Pulmonary artery endothelial cell (primary cell): ENCODE measurements around the gene TBL1XR1. TPM values are rescaled to one million over a fixed set of nuclear protein-coding genes. Genes with fewer than 3 reads are reported as not detected.
A peak's percentile ranks its signal among the peaks of the same experiment; 100 is the strongest.

Experiments
- DNase-seq: peaks from one replicate; pipeline ENCODE4 v3.0.0-alpha.2; 2011; ENCODE audit warnings: low read depth, low spot score
- total RNA-seq: library from RNA; depleted of rRNA; stranded (reverse); fragments of >200 nt; gene quantifications from 2 replicates; pipeline ENCODE4 v1.2.3, GENCODE V29; 2014

The TBL1XR1 gene
- 200 TPM in 2 replicates for total RNA-seq

DNA sequence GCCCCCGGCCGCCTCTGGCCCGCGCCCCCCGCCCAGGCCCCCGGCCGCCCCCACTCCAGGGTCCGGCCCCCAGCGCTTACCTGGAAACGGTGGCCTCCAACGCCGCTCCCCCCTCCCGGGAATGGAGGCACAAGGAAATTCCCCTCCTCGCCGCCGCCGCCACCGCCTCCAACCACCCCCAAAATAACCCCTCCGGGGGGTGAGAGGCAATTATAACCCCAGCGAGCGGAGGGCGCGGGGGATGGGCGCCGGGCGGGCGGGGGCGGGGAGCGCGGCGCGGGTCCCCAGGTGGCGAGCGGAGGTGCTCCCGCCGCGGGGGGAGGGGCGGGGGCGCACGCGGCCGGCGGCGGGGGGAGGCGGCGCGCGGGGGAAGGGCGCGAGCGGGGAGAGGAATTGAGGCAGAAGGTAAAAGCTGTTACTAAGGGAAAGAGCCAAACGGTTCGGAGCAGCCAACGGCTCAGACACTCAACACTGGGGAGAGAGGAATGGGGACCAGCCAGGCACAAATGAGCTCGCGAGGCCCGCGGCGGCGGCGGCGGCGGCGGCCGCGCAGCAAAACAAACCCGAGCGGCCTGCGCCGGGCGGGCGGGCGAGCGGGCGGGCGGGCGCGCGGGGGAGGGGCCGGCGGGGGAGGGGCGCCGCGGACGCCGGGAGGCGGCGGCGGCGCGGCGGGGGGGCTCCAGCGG is at the start of gene TBL1XR1:
Gene TBL1XR1, minus strand, starts transcription at position 442 of the 686 bp plus-strand sequence. CDS start 132,505 bp downstream, outside the sequence.
- peak; percentile 79 for DNase-seq

- no peak for DNase-seq
Measured at GRCh38 chr3:177245250-177245649, 48.0 kb upstream of the TBL1XR1 start.

- DNase-seq = no peak
Measured at GRCh38 chr3:177244606-177245005, 47.3 kb upstream of the TBL1XR1 start.

DNA sequence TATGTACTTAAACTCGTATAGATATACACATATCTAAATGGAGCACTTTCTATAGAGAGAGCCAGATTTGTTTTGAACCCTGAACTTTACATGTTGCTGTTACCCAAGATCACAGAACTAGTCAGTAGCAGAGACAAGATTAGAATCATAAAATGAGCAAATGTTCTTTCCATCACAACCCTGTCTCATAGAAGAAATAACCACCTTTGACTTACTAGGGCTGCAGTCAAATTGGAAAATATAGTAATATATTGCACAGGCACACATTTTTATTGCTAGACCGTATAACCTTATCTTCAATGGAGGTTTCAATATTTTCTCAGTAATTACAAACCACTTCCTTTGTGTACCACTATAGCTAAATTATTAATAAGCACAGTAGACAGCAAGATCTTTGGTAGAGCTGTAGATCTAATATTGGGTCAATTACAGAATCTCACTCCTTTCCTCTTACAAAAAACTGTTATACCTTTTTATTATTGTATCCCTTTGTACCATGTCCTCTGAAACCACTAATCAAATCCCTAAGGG is 41.5 kb upstream of the TBL1XR1 start:
- DNase-seq = no peak

DNA sequence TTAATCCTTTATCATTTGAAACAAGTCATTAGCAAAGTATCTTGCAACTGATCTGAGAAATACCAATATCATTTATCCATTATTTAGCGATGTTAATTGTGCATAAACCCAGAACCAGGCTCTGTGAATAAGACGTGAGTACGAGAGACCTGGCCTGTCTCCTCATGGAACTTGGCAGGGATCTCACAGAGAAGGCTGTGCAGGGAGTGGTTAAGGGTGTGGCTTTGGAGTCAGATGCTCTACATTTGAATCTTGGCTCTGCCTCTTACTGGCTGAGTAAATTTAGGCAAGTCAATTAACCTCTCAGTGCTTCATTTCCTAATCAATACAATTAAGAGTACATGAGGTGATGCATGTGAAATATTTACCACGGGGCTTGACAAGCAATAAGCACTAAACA is 39.9 kb upstream of the TBL1XR1 start:
- DNase-seq = no peak

GRCh38 chr3:177236704-177237103 is 39.4 kb upstream of the TBL1XR1 start:
- no peak for DNase-seq

GRCh38 chr3:177234121-177234520 is 36.8 kb upstream of the TBL1XR1 start:
- DNase-seq = peak; percentile 11

DNA sequence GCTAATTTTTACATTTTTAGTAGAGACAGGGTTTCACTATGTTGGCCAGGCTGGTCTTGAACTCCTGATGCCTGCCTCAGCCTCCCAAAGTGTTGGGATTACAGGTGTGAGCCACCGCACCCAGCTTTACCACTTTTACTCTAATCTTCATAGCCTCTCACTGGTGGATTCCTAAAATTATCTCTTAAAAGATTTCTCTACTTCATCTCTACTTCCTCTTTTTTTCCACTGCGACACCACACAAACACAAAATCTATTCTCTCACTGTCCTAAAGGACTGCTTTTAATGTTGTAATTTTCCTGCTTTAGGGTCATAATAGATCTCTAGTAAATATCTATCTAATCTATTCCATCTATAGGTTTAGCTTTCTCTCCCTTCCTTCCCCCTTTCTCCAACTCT is 34.0 kb upstream of the TBL1XR1 start:
- DNase-seq = no peak

DNA sequence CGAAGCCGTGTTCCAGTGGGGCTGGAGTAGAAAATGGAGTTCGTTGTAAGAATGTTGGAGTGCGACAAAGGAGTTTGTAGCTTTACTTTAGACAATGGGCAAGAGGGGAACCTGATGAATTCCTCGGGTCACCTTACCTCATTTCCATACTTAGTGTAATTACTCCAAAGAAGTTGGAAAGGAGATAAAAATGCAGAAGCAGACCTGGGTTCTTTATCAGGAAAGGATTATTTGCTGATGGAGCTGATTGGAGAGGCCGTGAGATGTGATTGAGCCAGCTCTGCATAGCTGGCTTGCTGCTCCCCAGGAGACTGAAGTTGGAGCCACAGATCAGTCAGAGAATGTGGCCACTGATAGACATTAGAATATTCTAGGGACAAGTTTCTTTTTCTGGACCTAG is 33.4 kb upstream of the TBL1XR1 start:
- DNase-seq = no peak

DNA sequence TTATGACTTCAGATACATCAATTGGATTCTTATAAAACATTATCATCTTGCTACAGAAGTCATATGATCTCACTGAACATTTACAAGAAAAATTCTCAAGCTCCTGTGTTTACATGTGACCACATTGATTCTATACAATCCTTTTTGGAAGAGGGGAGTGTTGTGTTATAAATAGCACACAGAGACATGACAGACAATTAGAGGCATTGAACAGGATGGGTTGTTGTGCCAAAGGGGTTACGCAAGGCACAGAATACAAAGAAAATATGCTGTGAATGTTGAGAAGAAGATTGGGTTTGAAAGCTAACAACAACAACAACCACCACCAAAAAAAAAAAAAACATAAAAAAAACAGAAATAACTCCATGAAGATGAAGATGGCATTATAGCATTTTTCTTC is 32.5 kb upstream of the TBL1XR1 start:
- no peak for DNase-seq

- DNase-seq = no peak
Measured at GRCh38 chr3:177228601-177229190, 31.4 kb upstream of the TBL1XR1 start.

GRCh38 chr3:177224414-177224813 is 27.1 kb upstream of the TBL1XR1 start:
- DNase-seq = no peak

GRCh38 chr3:177221744-177222143 is 24.5 kb upstream of the TBL1XR1 start:
- no peak for DNase-seq

DNA sequence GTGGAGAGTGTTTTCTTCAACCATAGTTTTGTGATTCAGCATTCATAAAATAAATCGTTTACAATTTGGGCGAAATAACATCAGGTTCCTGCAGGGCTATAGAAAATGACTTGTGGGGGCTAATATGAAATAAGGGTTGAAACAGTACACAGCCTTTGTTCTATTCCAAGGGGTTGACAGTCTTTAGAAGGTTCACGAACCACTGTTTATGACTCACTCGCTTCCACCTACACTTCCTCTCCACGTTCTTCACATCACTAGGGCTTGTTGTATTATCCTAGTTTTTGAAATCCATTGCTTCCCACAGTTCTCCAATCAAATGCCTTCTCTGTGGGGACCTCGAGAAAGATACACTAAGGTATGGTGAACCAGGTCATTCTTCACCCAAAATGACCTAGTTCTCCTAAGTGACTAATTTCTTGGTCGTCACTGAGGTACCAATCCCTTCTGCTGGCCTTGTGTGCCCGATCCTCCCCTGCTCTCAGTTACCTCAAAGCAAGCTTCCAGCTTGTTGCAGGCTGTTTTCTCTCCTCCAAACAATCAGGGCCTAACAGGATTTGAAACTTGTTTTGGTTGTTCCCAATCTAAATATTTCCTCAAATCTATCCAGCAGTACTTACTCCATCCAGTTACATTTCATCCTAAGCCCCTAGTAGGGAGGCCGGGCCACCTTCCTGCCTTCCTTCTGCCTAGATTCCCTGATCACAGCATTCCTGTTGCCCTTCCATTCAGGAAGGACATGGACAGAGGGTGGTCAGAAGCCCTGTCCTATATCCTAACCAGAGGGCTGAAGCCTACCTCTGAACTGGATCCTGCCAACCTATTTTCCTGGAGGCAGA is 23.1 kb upstream of the TBL1XR1 start:
- no peak for DNase-seq

DNA sequence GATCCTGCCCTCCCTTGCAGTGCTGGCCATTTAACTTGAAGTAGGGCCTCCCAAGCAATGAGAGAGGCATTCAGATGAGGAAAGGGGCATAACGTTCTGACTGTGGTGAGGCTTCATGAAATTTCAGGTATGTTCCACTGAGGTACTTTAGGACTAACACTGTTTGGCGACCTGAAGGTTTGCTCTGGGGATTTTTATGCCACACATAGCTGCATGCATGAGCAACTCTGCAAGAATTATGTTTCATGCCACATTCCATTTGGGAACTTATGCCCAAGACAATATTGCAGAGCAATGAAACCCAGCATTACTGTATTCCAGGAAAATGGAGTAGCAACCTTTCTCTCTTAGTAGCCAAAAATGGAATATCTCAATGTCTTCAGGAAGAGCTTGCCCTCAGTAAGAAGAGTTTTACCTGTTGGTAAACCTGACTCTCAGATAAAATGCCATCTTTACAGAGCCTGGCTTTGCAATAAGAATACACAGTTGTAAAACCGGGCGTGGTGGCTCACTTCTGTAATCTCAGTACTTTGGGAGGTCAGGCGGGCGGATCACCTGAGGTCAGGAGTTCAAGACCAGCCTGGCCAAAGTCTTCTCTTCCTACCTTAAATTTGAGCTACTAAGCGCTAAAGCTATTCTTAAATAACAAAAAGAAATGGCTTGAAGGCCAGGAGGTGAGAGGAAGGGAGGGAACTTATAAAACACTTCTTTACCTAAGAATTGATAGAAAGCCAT is 16.7 kb upstream of the TBL1XR1 start:
- no peak for DNase-seq

DNA sequence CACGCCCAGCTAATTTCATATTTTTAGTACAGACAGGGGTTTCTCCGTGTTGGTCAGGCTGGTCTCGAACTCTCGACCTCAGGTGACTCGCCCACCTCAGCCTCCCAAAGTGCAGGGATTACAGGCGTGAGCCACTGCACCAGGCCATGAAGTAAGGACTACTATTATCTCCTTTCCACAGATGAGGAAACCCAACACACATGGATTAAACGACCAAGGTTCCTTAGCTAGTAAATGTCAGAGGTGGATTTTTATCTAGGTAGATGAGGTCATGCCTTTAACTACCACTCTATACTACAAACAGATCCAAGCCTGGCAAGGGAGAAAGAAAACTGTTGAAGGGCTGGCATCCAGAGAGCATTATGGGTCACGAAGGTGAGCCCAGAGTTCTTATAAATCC is 15.5 kb upstream of the TBL1XR1 start:
- DNase-seq = no peak

DNA sequence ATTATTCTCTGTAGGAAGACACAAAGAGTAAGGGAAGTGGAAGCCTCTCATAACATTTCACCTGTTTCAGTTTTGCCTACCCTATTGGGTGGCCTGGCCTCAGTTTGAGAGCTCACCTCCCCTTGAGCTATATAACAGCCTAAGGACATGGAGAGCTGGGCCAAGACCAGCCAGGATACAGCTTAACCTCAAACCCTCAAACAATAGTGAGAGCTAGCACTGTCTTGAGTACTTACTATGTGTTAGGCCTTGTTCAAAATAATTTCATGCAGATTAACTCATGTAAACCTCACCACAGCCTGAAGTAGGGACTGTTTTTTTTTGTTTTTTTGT is 15.0 kb upstream of the TBL1XR1 start:
- DNase-seq = no peak

- DNase-seq = no peak
Measured at GRCh38 chr3:177211503-177212277, 14.4 kb upstream of the TBL1XR1 start.

DNA sequence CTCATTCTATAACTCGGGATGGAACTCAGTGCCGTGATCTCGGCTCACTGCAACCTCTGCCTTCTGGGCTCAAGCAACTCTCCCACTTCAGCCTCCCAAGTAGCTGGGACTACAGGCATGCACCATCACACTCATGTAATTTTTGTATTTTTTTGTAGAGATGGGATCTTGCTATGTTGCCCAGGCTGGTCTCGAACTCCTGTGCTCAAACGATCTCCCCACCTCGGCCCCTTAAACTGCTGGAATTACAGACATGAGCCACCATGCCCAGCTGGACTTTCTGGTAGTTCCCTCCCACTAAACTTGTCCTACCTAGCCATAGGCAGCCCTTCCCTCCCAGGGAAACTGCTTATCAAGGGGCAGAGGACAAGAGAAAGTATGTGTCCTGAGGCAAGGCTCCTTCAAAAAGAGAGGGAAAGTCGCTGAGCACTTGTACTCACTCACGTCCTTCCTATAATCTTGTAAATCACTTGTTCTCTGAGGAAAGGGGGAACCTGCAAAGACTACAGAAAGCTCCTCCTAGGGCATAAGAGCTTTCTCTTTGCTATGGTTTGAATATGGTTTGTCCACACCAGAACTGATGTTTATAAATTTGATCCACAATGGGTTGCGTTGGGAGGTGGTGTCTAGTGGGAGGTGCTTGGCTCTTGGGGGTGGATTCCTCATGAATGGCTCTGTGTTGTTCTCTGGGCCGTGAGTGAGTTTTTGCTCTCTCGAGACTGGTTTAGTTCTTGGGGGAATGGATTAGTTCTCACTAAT is 13.6 kb upstream of the TBL1XR1 start:
- no peak for DNase-seq

GRCh38 chr3:177209509-177209908 is 12.2 kb upstream of the TBL1XR1 start:
- no peak for DNase-seq
